Embryonic facial prominence (tissue), 1 donor: Measurements from ENCODE around the gene CFAP251.

ENCODE experiments used
- DNase-seq: peaks from one replicate; pipeline ENCODE4 v3.0.0-alpha.2; 2016; ENCODE audit errors: extremely low spot score

CFAP251 gene

GRCh38 chr12:122001466-122002209 lies 83.2 kb downstream of the CFAP251 start:
- DNase-seq: peak; percentile 12

- DNase-seq: no peak
Measured at GRCh38 chr12:122003651-122004611, 85.5 kb downstream of the CFAP251 start.

- DNase-seq: no peak
Measured at GRCh38 chr12:122004633-122005071, 86.3 kb downstream of the CFAP251 start.

GRCh38 chr12:122005252-122005776 lies 86.9 kb downstream of the CFAP251 start:
- DNase-seq: no peak

- DNase-seq: no peak
Measured at GRCh38 chr12:122006186-122006926, 88.0 kb downstream of the CFAP251 start.

- DNase-seq: no peak
Measured at GRCh38 chr12:122009741-122010140, 91.3 kb downstream of the CFAP251 start.

GRCh38 chr12:122012184-122012583 lies 93.8 kb downstream of the CFAP251 start:
- no peak for DNase-seq

GRCh38 chr12:122013136-122013535 lies 94.7 kb downstream of the CFAP251 start:
- no peak for DNase-seq

GRCh38 chr12:122013791-122014590 lies 95.6 kb downstream of the CFAP251 start:
- DNase-seq: no peak

GRCh38 chr12:122014781-122015180 lies 96.4 kb downstream of the CFAP251 start:
- DNase-seq: no peak

GRCh38 chr12:122018457-122018856 lies 100.1 kb downstream of the CFAP251 start:
- DNase-seq: no peak

- no peak for DNase-seq
Measured at GRCh38 chr12:122018937-122019336, 100.5 kb downstream of the CFAP251 start.

- no peak for DNase-seq
Measured at GRCh38 chr12:122020795-122021192, 102.4 kb downstream of the CFAP251 start.

- DNase-seq: no peak
Measured at GRCh38 chr12:122021193-122021821, 102.9 kb downstream of the CFAP251 start.

- DNase-seq: peak; percentile 70
Measured at GRCh38 chr12:122021822-122022392, 103.5 kb downstream of the CFAP251 start, which contains the start of gene BCL7A. Gene BCL7A (plus strand): TSS chr12:122021884. CDS start chr12:122022092, 208 bp downstream.

GRCh38 chr12:122022393-122023338 lies 104.3 kb downstream of the CFAP251 start:
- DNase-seq: no peak

- DNase-seq: no peak
Measured at GRCh38 chr12:122023339-122024131, 105.1 kb downstream of the CFAP251 start.
